PC-3 (cell line): ENCODE results near the gene ALCAM.

ENCODE experiments used
- EZH2 ChIP-seq: fragments of 300-600 bp; sonication (generic); IDR thresholded peaks from one replicate; pipeline ENCODE4 v1.6.1; 2017; ENCODE audit warnings: antibody characterized with exemption, mild to moderate bottlenecking, low read length; ENCODE audit not compliant: unreplicated experiment
- EZH2phosphoT487 ChIP-seq: fragments of 300-600 bp; sonication (generic); IDR thresholded peaks from 2 replicates; pipeline ENCODE4 v1.6.1; 2018; ENCODE audit warnings: mild to moderate bottlenecking, antibody characterized with exemption, low read length, borderline replicate concordance
- TF ChIP-seq, protein P1 (sequence below): fragments of 300-600 bp; sonication (generic); conservative IDR thresholded peaks from 2 replicates; pipeline ENCODE4 v1.5.1; 2017; ENCODE audit warnings: antibody characterized with exemption, low read depth, mild to moderate bottlenecking, low read length

DNA sequence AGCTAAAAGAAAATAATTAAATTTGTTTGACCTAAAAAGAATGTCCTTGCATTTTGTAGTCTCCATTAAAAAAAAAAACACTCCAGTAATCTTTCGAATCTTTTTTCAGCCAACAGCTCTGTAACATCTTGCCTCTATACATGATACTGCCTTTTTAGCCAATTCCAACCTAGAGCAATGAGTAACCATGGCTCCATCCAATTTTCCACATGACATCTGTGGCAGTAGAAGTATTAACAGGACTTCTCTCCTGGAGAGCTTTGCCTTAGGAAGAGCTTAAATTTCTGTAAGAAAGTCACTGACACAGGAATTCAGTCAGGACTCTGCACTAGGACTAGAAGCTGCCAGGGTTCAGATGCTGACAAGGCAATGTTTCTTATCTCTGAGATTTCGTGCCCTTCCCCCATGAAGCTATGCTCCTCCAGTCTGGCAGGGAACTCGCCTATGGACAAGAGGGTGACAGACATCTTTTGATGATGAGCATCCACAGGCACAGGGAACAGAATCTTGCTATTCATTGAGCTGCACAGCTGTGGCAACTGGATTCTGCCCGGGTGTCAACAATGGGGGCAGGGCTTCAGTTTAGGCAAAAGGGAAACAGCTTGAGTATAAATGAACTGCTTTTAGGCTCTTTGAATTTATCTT is 81.8 kb downstream of the ALCAM start:
- TF ChIP-seq, protein P1, sequence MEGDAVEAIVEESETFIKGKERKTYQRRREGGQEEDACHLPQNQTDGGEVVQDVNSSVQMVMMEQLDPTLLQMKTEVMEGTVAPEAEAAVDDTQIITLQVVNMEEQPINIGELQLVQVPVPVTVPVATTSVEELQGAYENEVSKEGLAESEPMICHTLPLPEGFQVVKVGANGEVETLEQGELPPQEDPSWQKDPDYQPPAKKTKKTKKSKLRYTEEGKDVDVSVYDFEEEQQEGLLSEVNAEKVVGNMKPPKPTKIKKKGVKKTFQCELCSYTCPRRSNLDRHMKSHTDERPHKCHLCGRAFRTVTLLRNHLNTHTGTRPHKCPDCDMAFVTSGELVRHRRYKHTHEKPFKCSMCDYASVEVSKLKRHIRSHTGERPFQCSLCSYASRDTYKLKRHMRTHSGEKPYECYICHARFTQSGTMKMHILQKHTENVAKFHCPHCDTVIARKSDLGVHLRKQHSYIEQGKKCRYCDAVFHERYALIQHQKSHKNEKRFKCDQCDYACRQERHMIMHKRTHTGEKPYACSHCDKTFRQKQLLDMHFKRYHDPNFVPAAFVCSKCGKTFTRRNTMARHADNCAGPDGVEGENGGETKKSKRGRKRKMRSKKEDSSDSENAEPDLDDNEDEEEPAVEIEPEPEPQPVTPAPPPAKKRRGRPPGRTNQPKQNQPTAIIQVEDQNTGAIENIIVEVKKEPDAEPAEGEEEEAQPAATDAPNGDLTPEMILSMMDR = no peak
- no peak for TF ChIP-seq EZH2phosphoT487
- TF ChIP-seq EZH2 = no peak
